ENCODE results near the gene PLEKHJ1. TPM values are rescaled to one million over a fixed set of nuclear protein-coding genes. Genes with fewer than 3 reads are reported as not detected.

PLEKHJ1 gene
- total RNA-seq, 6 experiments from 2014 or later: 24.4 to 49.3 (median 28.6) TPM

- ATAC-seq: no peak
- intact Hi-C loops (cut with DNase I): no loop called here
- H3K9me3 ChIP-seq: no peaks in the 10 kb centered on the region
- no peak for TF ChIP-seq POLR2A (IDR thresholded peaks at IDR 0.05)
- TF ChIP-seq, protein P1, sequence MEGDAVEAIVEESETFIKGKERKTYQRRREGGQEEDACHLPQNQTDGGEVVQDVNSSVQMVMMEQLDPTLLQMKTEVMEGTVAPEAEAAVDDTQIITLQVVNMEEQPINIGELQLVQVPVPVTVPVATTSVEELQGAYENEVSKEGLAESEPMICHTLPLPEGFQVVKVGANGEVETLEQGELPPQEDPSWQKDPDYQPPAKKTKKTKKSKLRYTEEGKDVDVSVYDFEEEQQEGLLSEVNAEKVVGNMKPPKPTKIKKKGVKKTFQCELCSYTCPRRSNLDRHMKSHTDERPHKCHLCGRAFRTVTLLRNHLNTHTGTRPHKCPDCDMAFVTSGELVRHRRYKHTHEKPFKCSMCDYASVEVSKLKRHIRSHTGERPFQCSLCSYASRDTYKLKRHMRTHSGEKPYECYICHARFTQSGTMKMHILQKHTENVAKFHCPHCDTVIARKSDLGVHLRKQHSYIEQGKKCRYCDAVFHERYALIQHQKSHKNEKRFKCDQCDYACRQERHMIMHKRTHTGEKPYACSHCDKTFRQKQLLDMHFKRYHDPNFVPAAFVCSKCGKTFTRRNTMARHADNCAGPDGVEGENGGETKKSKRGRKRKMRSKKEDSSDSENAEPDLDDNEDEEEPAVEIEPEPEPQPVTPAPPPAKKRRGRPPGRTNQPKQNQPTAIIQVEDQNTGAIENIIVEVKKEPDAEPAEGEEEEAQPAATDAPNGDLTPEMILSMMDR (IDR thresholded peaks at IDR 0.05): no peak
- WGBS (ENCODE audit: insufficient coverage, low coverage, low lambda C conversion rate, missing lambda C conversion rate): 53% methylated on average over 5 of the region's 24 CpGs
- no peak within 1 kb of the TSS for H3K27ac ChIP-seq
- no peak for DNase-seq
- H3K36me3 ChIP-seq: no peaks in the 10 kb centered on the region
- no peak within 1 kb of the TSS for H3K4me3 ChIP-seq
- H3K27me3 ChIP-seq: peaks cover 7 to 16% of the 10 kb centered on the region in 2 donors
- H3K4me1 ChIP-seq: peaks cover 0 to 19% (median 0%) of the 10 kb centered on the region in 4 donors
Measured at GRCh38 chr19:2255982-2256685, 20.0 kb upstream of the PLEKHJ1 start, which contains the start of gene JSRP1. JSRP1 (minus strand) TSS chr19:2256417; CDS start chr19:2255314, 1,103 bp downstream.

- DNase-seq: peak in 1 of 3 donors; percentile 15
- intact Hi-C loops (cut with DNase I): no loop called here
Measured at GRCh38 chr19:2255112-2255845, 19.1 kb upstream of the PLEKHJ1 start.

DNA sequence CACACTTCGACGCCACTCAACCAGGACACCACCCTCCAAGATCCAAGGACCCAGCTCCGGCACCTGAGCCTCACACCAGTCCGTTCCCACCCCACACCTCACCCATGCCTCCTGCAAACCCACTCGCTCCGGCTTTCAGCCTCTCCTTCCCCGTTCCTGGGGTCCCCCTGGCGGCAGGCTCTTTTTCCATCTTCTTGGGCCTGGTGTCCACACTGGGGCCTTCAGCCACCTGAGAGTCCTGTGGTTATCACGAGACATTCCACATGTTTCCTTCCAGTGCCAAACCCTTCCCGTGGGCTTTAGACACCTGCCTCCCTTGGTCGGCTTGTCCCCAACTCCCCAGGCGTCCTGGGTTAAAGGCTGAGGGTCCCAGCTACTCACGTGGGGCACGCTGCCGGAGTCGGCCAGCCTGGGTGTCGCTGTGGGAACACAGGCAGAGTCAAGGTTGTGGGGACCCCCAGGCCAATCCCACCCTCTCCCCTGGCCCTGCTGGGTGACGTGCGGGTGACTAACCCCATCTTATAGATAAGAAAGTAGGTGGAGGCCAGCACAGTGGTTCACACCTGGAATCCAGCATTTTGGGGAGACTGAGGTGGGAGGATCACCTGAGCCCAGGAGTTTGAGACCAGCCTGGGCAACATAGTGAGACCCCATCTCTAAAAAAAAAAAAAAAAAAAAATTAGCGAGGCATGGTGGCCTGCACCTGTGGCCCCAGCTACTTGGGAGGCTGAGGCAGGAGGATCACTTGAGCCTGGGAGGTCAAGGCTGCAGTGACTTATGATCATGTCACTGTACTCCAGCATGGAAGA, 18.1 kb upstream of the PLEKHJ1 start:
- Histone ChIP-seq H3K4me3 (no peak overlapping the region), H3K27ac (no peak overlapping the region), H3K9me3 (no peaks in the 10 kb centered on the region), H3K36me3 (no peaks in the 10 kb centered on the region), H3K4me1 (peaks cover 0 to 27% (median 0%) of the 10 kb centered on the region in 4 donors), H3K27me3 (peaks cover 7 to 16% of the 10 kb centered on the region in 2 donors)
- TF ChIP-seq POLR2A (IDR thresholded peaks at IDR 0.05): no peak
- TF ChIP-seq, protein P1 (IDR thresholded peaks at IDR 0.05): peak in 3 of 4 donors; percentile 11 to 29 (median 14)
- intact Hi-C loops (cut with DNase I): no loop called here
- no peak for DNase-seq
- ATAC-seq: peak in 2 of 4 donors; percentile 15 to 31
- WGBS (ENCODE audit: insufficient coverage, low coverage, low lambda C conversion rate, missing lambda C conversion rate): 54% methylated on average over 4 of the region's 20 CpGs

More at GRCh38 chr19:2255112-2255845, 19.1 kb upstream of the PLEKHJ1 start:
- peaks cover 7 to 16% of the 10 kb centered on the region in 2 donors for H3K27me3 ChIP-seq
- H3K4me3 ChIP-seq: no peak overlapping the region
- TF ChIP-seq, protein P1 (IDR thresholded peaks at IDR 0.05): no peak
- TF ChIP-seq POLR2A (IDR thresholded peaks at IDR 0.05): no peak
- no peaks in the 10 kb centered on the region for H3K36me3 ChIP-seq
- H3K27ac ChIP-seq: no peak overlapping the region
- peaks cover 0 to 25% (median 0%) of the 10 kb centered on the region in 4 donors for H3K4me1 ChIP-seq
- no CpG with 5 or more reads among the region's 16 CpGs for WGBS (ENCODE audit: insufficient coverage, low coverage, low lambda C conversion rate, missing lambda C conversion rate)
- ATAC-seq: no peak
- no peaks in the 10 kb centered on the region for H3K9me3 ChIP-seq

All from right lobe of liver (tissue), 6 donors.